Daoy (cell line): ENCODE results near the gene SERPINH1. TPM values are rescaled to one million over a fixed set of nuclear protein-coding genes. Genes with fewer than 3 reads are reported as not detected.

ENCODE experiments used
- DNase-seq: peaks from one replicate; pipeline ENCODE4 v3.0.0-alpha.2; 2015; ENCODE audit warnings: low read depth
- total RNA-seq: library from RNA; depleted of rRNA; stranded (reverse); fragments of >200 nt; shearing (Covaris generic); gene quantifications from 2 replicates; pipeline ENCODE4 v1.2.3, GENCODE V29; 2014

Gene SERPINH1
- total RNA-seq, 1 experiment from 2014 or later = 300 TPM

- DNase-seq = peak; percentile 70
Observed at GRCh38 chr11:75532200-75533048, 29.6 kb upstream of the SERPINH1 start.

GRCh38 chr11:75533896-75534258, 28.2 kb upstream of the SERPINH1 start:
- DNase-seq = no peak

- DNase-seq = peak; percentile 27
Observed at GRCh38 chr11:75534259-75535069, 27.6 kb upstream of the SERPINH1 start.

GRCh38 chr11:75535071-75535470, 27.0 kb upstream of the SERPINH1 start:
- no peak for DNase-seq

- peak; percentile 58 for DNase-seq
Observed at GRCh38 chr11:75536786-75537641, 25.0 kb upstream of the SERPINH1 start.

- no peak for DNase-seq
Observed at GRCh38 chr11:75537740-75538139, 24.3 kb upstream of the SERPINH1 start.

GRCh38 chr11:75538150-75538942, 23.7 kb upstream of the SERPINH1 start:
- no peak for DNase-seq

- DNase-seq = no peak
Observed at GRCh38 chr11:75539459-75540334, 22.4 kb upstream of the SERPINH1 start.

GRCh38 chr11:75541193-75542087, 20.6 kb upstream of the SERPINH1 start:
- no peak for DNase-seq

GRCh38 chr11:75542088-75542438, 20.0 kb upstream of the SERPINH1 start:
- no peak for DNase-seq

GRCh38 chr11:75543806-75544205, 18.2 kb upstream of the SERPINH1 start:
- DNase-seq = no peak

- DNase-seq = no peak
Observed at GRCh38 chr11:75547177-75547576, 14.9 kb upstream of the SERPINH1 start.

GRCh38 chr11:75547617-75548058, 14.4 kb upstream of the SERPINH1 start:
- DNase-seq = peak; percentile 66

GRCh38 chr11:75548595-75549272, 13.3 kb upstream of the SERPINH1 start:
- DNase-seq = no peak

GRCh38 chr11:75549370-75549958, 12.6 kb upstream of the SERPINH1 start:
- no peak for DNase-seq

- no peak for DNase-seq
Observed at GRCh38 chr11:75553182-75553581, 8.9 kb upstream of the SERPINH1 start.

GRCh38 chr11:75553889-75554257, 8.2 kb upstream of the SERPINH1 start:
- no peak for DNase-seq
